GM18951 (cell line): Measurements from ENCODE around the gene KIF4A.
"Not testable (repeated sequence)": the region's sequence is repeated elsewhere in the genome, so short reads cannot be mapped to it uniquely, and the experiment has no call there.

Experiments used
- POLR2A ChIP-seq: IDR thresholded peaks from 4 replicates; pipeline ENCODE4 v1.6.1; 2011; ENCODE audit warnings: mild to moderate bottlenecking; ENCODE audit not compliant: insufficient read length, insufficient read depth; ENCODE audit errors: extremely low read depth
- in situ Hi-C: fragments of 300-500 bp; cut with MboI; formaldehyde crosslinking; loops from one replicate; pipeline ENCODE4 v1.12.0; 2022; ENCODE audit warnings: low sequenced_read_pairs, mixed read lengths, inconsistent platforms; ENCODE audit not compliant: unreplicated experiment

Gene KIF4A

GRCh38 chrX:70289793-70290770, at the start of gene KIF4A, which contains the start of gene PDZD11:
Gene KIF4A (plus strand): TSS chrX:70290104. CDS start chrX:70290459, 355 bp downstream.
Gene PDZD11 (minus strand): TSS chrX:70289927. CDS start chrX:70289341, 586 bp downstream.
- TF ChIP-seq POLR2A: peak; percentile 82
- in situ Hi-C loops: no loop called here

DNA sequence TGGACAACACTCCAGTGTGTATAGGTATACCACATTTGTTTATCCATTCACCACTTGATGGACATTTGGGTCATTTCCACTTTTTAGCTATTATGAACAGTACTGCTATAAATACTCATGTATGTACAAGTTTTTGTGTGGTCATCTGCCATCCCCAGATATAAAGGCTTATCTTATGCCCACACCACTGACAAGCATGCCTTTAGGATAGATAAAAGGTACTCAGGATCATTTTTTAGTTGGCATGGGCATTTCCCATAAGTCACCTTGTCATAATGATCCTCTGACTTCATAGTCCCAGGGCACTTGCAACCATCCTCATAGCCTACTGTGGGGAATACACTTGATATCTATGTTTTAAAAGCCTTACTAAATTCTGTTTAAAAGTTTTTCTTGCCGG, 49.2 kb upstream of the KIF4A start:
- no peak for TF ChIP-seq POLR2A
- in situ Hi-C loops: no loop called here

DNA sequence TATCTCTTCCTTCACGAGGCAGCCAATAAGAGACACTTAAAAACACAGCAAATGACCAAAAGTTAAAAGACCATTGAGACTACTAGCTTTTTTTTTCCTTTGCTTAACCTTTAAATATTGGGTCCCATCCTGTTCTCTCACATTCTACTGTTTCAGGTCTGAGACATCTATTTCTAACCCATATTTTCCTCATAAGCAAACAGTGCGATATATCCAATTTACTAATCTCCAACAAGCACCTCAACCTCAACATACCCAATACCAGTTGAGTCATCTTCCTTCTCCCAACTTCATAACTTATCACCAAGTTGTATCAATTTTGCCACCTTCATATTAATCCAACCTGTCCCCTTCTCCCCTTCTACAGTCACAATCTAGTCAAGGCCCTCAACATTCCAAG, 48.4 kb upstream of the KIF4A start:
- no peak for TF ChIP-seq POLR2A
- in situ Hi-C loops: no loop called here

DNA sequence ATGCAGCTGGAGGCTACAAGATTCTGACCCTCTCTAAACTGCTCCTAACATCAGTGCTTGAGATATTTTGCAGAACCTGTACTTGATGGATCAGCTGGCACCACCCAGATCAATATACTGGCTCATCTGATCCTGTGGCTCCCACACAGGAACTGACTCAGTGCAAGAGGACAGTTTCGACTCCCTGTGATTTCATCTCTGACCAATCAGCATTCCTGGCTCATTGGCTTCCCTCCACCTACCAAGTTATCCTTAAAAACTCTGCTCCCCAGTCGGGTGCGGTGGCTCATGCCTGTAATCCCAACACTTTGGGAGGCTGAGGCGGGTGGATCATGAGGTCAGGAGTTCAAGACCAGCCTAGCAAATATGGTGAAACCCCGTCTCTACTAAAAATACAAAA, 46.3 kb upstream of the KIF4A start:
- in situ Hi-C loops: not testable (repeated sequence)

- in situ Hi-C loops: no loop called here
- TF ChIP-seq POLR2A: no peak
Measured at GRCh38 chrX:70244881-70245280, 45.0 kb upstream of the KIF4A start.

- no peak for TF ChIP-seq POLR2A
- in situ Hi-C loops: no loop called here
Measured at GRCh38 chrX:70247252-70247651, 42.7 kb upstream of the KIF4A start.

DNA sequence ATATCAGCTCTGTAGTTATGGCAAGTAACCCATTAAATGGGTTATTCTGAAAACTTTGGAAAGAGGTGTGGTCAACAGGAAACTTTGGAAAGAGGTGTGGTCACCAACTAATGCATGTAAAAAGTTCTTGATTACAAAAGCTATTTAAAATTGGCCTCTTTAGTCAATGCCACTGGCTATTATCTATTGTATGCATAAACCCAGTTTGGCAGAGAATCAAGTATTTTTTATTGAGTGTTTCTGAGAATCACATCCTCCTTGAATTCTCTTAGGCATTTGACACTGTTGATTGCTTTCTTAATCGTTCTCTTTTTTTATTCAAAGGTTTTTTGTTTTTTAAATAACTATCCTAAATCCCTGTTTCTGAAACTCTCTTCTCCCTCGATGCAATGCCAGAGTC, 37.4 kb upstream of the KIF4A start:
- in situ Hi-C loops: no loop called here
- TF ChIP-seq POLR2A: no peak

- in situ Hi-C loops: no loop called here
- TF ChIP-seq POLR2A: no peak
Measured at GRCh38 chrX:70253377-70254062, 36.4 kb upstream of the KIF4A start.

- in situ Hi-C loops: no loop called here
- TF ChIP-seq POLR2A: no peak
Measured at GRCh38 chrX:70254063-70254400, 35.9 kb upstream of the KIF4A start.

DNA sequence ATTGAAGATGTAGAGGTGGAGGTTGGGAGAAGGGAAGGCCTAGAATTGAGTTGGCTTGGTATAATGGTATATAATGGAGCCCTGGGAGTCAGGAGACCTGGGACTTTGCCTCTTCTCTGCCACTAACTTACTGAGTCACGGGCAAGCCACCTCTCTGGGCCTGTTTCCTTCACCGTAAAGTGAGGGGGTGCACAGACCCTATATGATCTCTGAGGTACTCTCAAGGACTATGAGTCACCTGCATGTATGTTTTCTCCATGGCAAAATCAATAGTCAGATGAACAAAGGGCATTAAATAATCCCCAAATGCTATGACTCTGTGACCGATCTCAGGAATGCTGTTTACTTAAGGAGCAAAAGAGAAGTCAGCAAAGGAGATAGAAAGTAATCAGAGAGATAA, 35.0 kb upstream of the KIF4A start:
- in situ Hi-C loops: no loop called here
- no peak for TF ChIP-seq POLR2A

GRCh38 chrX:70255452-70255851, 34.5 kb upstream of the KIF4A start:
- no peak for TF ChIP-seq POLR2A
- in situ Hi-C loops: no loop called here

DNA sequence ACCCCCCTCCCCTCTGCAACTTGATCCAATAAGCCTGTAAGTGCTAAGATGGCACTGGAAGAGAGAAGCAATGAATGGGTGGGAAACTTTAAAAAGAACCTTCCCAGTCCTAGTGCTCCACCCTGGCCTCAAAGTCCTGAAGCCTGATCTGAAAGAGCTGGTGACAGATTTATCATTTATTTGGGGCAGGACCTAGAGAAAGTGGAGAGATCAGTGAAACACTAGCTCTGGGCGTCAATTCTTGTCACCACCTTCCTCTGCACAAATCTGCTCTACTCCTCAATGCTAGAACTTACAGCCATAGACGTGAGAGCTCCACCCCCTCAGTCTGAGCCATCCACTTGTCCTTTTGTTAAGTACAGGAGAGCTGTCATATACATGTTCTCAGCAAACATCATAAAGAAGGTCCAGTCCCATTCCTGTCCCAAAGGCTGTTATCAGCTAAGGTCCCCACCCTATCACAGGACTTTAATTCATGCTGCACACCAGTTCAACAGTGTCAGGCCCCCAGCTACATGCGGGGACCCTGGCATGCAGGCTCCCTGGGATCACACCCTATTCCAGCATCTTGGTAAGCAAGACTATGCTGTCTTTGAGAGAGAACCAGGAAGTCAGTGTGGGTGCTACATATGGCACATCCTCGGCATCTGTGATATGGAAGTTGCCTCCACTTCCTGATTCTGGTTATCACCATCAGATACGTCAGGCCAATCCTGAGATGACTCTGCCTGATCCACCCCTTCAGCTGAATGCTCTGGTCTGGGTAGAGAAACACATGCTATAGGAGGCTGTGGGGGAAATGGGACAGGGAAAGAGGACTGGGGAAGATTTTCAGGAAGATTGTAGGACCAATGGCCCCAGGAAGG, 32.2 kb upstream of the KIF4A start:
- TF ChIP-seq POLR2A: no peak
- in situ Hi-C loops: no loop called here

- no peak for TF ChIP-seq POLR2A
- in situ Hi-C loops: no loop called here
Measured at GRCh38 chrX:70260104-70260503, 29.8 kb upstream of the KIF4A start, which contains the start of gene P2RY4. Gene P2RY4 (minus strand): TSS chrX:70260204. CDS start chrX:70259624, 580 bp downstream.

DNA sequence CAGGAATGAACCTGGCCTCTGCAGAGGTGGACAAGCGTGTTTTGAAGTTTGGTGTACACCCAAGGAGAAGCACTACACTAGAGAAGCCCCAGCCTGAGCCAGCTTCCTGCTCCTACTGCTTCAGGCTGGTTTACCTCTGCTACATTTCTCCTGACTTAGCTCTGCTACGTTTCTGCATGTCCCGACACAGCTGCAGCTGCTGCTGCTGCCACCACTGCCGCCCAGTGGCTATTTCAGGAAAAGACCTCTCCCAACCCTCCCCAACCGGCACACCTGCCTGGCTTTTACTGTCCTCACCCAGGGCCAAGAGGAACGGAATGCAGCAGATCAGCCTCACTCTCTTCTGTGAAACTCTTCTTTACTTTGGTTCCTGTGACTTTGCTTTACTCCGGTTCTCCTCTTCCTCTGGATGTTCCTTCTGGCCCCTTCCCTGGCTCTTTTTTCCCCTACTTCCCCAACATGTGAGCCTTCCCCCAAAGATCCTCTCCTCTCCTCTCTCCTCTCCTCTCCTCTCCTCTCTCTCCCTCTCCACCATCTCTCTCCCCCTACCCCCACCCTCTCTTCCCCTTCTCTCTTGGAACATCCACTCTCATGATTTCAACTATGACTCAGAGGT, 26.8 kb upstream of the KIF4A start:
- in situ Hi-C loops: no loop called here
- no peak for TF ChIP-seq POLR2A
